Fibroblast of gingiva (primary cell): ENCODE data around the gene GARIN5A.

ENCODE experiments used
- DNase-seq: peaks from one replicate; pipeline ENCODE4 v3.0.0-alpha.2; 2011; ENCODE audit warnings: low read depth

Gene GARIN5A

GRCh38 chr19:50417111-50418081 is 59.3 kb downstream of the GARIN5A start:
- no peak for DNase-seq
